Spleen (tissue), 7 donors: ENCODE data around the gene CEP41.

Source experiments
- POLR2A ChIP-seq, 3 donors: fragments of 450-650 bp; IDR thresholded peaks; one replicate each; pipeline ENCODE4 v1.5.1; 2017; ENCODE audit warnings: antibody characterized with exemption in 3 of 3, mild to moderate bottlenecking in 1 of 3
- POLR2AphosphoS5 ChIP-seq, 3 donors: sonication (generic); formaldehyde crosslinking; IDR thresholded peaks; one replicate each; pipeline ENCODE4 v1.5.1; 2017; ENCODE audit warnings: antibody characterized with exemption in 3 of 3
- TF ChIP-seq, protein P1 (sequence below), 11 experiments: fragments of 200-600 bp in 7 of 11; fragments of 450-650 bp in 4 of 11; sonication (generic) in 4 of 11; IDR thresholded peaks in 8 of 11; conservative IDR thresholded peaks in 3 of 11; 1 replicate in 7 of 11; 2 replicates in 4 of 11; pipeline versions ENCODE4 v1.4.0 to v1.8.0; 2016 to 2021; ENCODE audit warnings: antibody characterized with exemption in 11 of 11, inconsistent platforms in 4 of 11, mild to moderate bottlenecking in 1 of 11
- donor health status: DM: no; HTN: no; CAD: no; lungs with moderate emphysema.
- donor health status: DM: no; HTN: no; CAD: no.
- donor health status: DM: no; HTN: no; CAD: no.

DNA sequence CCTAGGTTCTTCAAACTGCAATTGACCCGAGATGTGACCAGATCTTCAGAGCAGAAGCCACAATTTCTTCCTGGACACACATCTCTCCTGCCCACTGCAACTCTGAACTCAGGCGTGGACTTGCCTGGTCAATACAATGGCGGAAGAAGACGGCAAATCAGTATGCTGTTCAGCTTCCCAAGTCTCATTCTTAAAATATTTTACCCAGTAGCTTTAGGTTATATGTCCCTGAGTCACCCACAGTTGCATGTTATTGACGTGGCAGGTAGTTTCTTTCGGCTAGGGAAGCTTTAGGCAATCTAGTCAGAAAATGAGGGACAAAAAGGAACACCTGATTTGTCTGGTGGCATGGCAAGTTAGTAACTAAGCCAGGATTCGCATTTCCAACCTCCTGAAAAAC, 22.5 kb downstream of the CEP41 start:
- TF ChIP-seq POLR2A (IDR thresholded peaks at IDR 0.05) = no peak
- no peak for TF ChIP-seq POLR2AphosphoS5 (IDR thresholded peaks at IDR 0.05)
- TF ChIP-seq, protein P1, sequence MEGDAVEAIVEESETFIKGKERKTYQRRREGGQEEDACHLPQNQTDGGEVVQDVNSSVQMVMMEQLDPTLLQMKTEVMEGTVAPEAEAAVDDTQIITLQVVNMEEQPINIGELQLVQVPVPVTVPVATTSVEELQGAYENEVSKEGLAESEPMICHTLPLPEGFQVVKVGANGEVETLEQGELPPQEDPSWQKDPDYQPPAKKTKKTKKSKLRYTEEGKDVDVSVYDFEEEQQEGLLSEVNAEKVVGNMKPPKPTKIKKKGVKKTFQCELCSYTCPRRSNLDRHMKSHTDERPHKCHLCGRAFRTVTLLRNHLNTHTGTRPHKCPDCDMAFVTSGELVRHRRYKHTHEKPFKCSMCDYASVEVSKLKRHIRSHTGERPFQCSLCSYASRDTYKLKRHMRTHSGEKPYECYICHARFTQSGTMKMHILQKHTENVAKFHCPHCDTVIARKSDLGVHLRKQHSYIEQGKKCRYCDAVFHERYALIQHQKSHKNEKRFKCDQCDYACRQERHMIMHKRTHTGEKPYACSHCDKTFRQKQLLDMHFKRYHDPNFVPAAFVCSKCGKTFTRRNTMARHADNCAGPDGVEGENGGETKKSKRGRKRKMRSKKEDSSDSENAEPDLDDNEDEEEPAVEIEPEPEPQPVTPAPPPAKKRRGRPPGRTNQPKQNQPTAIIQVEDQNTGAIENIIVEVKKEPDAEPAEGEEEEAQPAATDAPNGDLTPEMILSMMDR (IDR thresholded peaks at IDR 0.05 in 8 of 11, conservative IDR thresholded peaks at IDR 0.05 in 3 of 11) = no peak
